Measurements from ENCODE around the gene BTBD6.
"Not testable (repeated sequence)": the region's sequence is repeated elsewhere in the genome, so short reads cannot be mapped to it uniquely, and the experiment has no call there.

BTBD6 gene

DNA sequence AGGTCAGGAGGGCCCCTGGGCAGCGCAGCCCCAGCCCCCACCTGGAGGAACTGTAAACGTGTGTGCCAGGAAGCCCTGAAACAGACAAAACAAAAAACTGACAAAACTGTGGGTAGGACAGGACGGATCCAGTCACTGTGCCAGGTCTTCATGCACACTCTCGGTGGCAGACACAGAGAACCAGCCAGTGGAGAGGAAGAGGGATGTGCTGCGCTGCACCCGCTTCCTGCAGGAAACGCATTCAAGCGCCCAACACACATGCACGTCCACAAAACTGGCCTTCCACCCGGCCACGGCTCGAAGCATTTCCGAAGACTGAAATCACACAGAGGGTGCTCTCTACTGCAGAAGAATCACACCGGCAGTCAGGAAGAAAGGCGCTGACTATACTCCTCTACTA lies 35.6 kb downstream of the BTBD6 start:
- DNase-seq (ENCODE audit: low read depth), result no peak
- no peak overlapping the region for H3K4me3 ChIP-seq (ENCODE audit: low read length)
- TF ChIP-seq, protein P1, sequence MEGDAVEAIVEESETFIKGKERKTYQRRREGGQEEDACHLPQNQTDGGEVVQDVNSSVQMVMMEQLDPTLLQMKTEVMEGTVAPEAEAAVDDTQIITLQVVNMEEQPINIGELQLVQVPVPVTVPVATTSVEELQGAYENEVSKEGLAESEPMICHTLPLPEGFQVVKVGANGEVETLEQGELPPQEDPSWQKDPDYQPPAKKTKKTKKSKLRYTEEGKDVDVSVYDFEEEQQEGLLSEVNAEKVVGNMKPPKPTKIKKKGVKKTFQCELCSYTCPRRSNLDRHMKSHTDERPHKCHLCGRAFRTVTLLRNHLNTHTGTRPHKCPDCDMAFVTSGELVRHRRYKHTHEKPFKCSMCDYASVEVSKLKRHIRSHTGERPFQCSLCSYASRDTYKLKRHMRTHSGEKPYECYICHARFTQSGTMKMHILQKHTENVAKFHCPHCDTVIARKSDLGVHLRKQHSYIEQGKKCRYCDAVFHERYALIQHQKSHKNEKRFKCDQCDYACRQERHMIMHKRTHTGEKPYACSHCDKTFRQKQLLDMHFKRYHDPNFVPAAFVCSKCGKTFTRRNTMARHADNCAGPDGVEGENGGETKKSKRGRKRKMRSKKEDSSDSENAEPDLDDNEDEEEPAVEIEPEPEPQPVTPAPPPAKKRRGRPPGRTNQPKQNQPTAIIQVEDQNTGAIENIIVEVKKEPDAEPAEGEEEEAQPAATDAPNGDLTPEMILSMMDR (conservative IDR thresholded peaks at IDR 0.05; ENCODE audit: low read length), result no peak

- TF ChIP-seq, protein P1 (conservative IDR thresholded peaks at IDR 0.05; ENCODE audit: low read length), result no peak
- no peak for DNase-seq (ENCODE audit: low read depth)
These were observed 36.8 kb downstream of the BTBD6 start for GRCh38 chr14:105285174-105285573.

GRCh38 chr14:105286759-105287144 lies 38.4 kb downstream of the BTBD6 start:
- H3K4me3 ChIP-seq (ENCODE audit: low read length), result no peak overlapping the region
- TF ChIP-seq, protein P1 (conservative IDR thresholded peaks at IDR 0.05; ENCODE audit: low read length), result no peak
- no peak for DNase-seq (ENCODE audit: low read depth)

More at GRCh38 chr14:105285174-105285573, 36.8 kb downstream of the BTBD6 start:
- H3K4me3 ChIP-seq (ENCODE audit: low read length), result no peak overlapping the region

- no peak overlapping the region for H3K4me3 ChIP-seq (ENCODE audit: low read length)
- TF ChIP-seq, protein P1 (conservative IDR thresholded peaks at IDR 0.05; ENCODE audit: low read length), result no peak
- no peak for DNase-seq (ENCODE audit: low read depth)
These were observed 39.1 kb downstream of the BTBD6 start for GRCh38 chr14:105287249-105288102.

GRCh38 chr14:105288936-105289335 lies 40.6 kb downstream of the BTBD6 start:
- DNase-seq (ENCODE audit: low read depth); H3K4me3 ChIP-seq (ENCODE audit: low read length): not testable (repeated sequence)

- H3K4me3 ChIP-seq (ENCODE audit: low read length), result no peak overlapping the region
- DNase-seq (ENCODE audit: low read depth), result no peak
- TF ChIP-seq, protein P1 (conservative IDR thresholded peaks at IDR 0.05; ENCODE audit: low read length), result no peak
These were observed 42.5 kb downstream of the BTBD6 start for GRCh38 chr14:105290621-105291346.

- no peak overlapping the region for H3K4me3 ChIP-seq (ENCODE audit: low read length)
- no peak for DNase-seq (ENCODE audit: low read depth)
- TF ChIP-seq, protein P1 (conservative IDR thresholded peaks at IDR 0.05; ENCODE audit: low read length), result no peak
These were observed 44.7 kb downstream of the BTBD6 start for GRCh38 chr14:105292826-105293711.

All from AG10803 (cell line).